Endothelial cell of umbilical vein (primary cell): ENCODE results near the gene PRDM16. TPM values are rescaled to one million over a fixed set of nuclear protein-coding genes. Genes with fewer than 3 reads are reported as not detected.

Source experiments
- BruUV-seq: library from RNA; stranded (reverse); fragments of 400-500 nt; replicated peaks from 2 replicates; lab custom pipeline; 2021; lab: Mats Ljungman, UMichigan
- CTCF ChIA-PET: fragments of 300-600, 350-600 bp; sonication (Branson Sonifier 250); formaldehyde crosslinking; loops from one replicate; lab custom pipeline; 2021; ENCODE audit warnings: antibody characterized with exemption, inconsistent platforms; lab: Charles Lee
- POLR2A ChIA-PET: fragments of 300-600, 350-600 bp; sonication (Branson Sonifier 250); formaldehyde crosslinking; loops from one replicate; lab custom pipeline; 2021; ENCODE audit warnings: antibody characterized with exemption, inconsistent platforms; lab: Charles Lee
- DNase-seq: peaks from one replicate; pipeline ENCODE4 v3.0.0-alpha.2; 2011; ENCODE audit warnings: low read depth, low spot score
- FAIRE-seq: peaks from 2 replicates; lab custom pipeline; 2011; peaks lifted over from hg19 to GRCh38; lab: Jason Lieb, UNC
- H2AFZ ChIP-seq: 2 replicates; pipeline ENCODE4 v1.6.0; 2012; ENCODE audit warnings: low read depth, low read length, control low read depth, inconsistent platforms
- H3K27ac ChIP-seq: 2 replicates; pipeline ENCODE4 v1.5.1; 2011; ENCODE audit warnings: low read depth, mild to moderate bottlenecking, control low read depth, low read length, moderate library complexity; ENCODE audit not compliant: insufficient read depth
- H3K27me3 ChIP-seq, 2 experiments: 2 replicates each; pipeline versions ENCODE4 v1.6.0 to v1.6.1; 2011; ENCODE audit warnings: low read length in 2 of 2, mixed read lengths in 1 of 2; ENCODE audit not compliant: control insufficient read depth in 2 of 2, insufficient read depth in 2 of 2
- H3K36me3 ChIP-seq, 2 experiments: 2 replicates in 1 of 2; 3 replicates in 1 of 2; pipeline ENCODE4 v1.5.1; 2011; ENCODE audit warnings: low read length in 2 of 2, mild to moderate bottlenecking in 1 of 2, moderate library complexity in 1 of 2; ENCODE audit not compliant: control insufficient read depth in 2 of 2, insufficient read depth in 2 of 2; ENCODE audit errors: extremely low read depth in 1 of 2
- H3K4me1 ChIP-seq: 3 replicates; pipeline ENCODE4 v1.5.1; 2011; ENCODE audit warnings: mild to moderate bottlenecking, low read length; ENCODE audit not compliant: control insufficient read depth, insufficient read depth; ENCODE audit errors: extremely low read depth
- H3K4me2 ChIP-seq: 2 replicates; pipeline ENCODE4 v1.6.1; 2011; ENCODE audit warnings: low read length, control low read depth, mixed read lengths; ENCODE audit not compliant: insufficient read depth
- H3K4me3 ChIP-seq, 3 experiments: fragments of 200-600 bp in 1 of 3; sonication (generic), shearing (Covaris generic) in 1 of 3; replicated peaks in 1 of 3; 2 replicates each; pipeline ENCODE4 v1.5.1; 2011 to 2016; ENCODE audit warnings: control low read depth in 3 of 3, low read length in 3 of 3, mild to moderate bottlenecking in 2 of 3, inconsistent platforms in 1 of 3, low read depth in 1 of 3, moderate library complexity in 1 of 3; ENCODE audit not compliant: insufficient read depth in 1 of 3
- H3K79me2 ChIP-seq: 2 replicates; pipeline ENCODE4 v1.6.0; 2012; ENCODE audit warnings: low read length, inconsistent platforms; ENCODE audit not compliant: control insufficient read depth, insufficient read depth
- H3K9ac ChIP-seq: replicated peaks from 2 replicates; pipeline ENCODE3; 2011; ENCODE audit warnings: low read length, control low read depth; ENCODE audit not compliant: insufficient read depth; ENCODE audit errors: extremely low read depth
- H3K9me1 ChIP-seq: replicated peaks from 3 replicates; pipeline ENCODE4 v1.6.0; 2011; ENCODE audit warnings: mild to moderate bottlenecking, low read length; ENCODE audit not compliant: control insufficient read depth, insufficient read depth; ENCODE audit errors: extremely low read depth
- H3K9me3 ChIP-seq: replicated peaks from 2 replicates; pipeline ENCODE4 v1.5.1; 2012; ENCODE audit warnings: low read length, inconsistent platforms; ENCODE audit not compliant: control insufficient read depth, insufficient read depth
- H4K20me1 ChIP-seq: replicated peaks from 2 replicates; pipeline ENCODE3; 2011; ENCODE audit warnings: mild to moderate bottlenecking, low read length; ENCODE audit not compliant: control insufficient read depth, insufficient read depth; ENCODE audit errors: extremely low read depth
- CTCF ChIP-seq, 2 donors: IDR thresholded peaks; 1 replicate in 1 of 2; 2 replicates in 1 of 2; pipeline ENCODE4 v1.5.1; 2011; ENCODE audit warnings: low read length in 2 of 2, mild to moderate bottlenecking in 2 of 2, moderate library complexity in 2 of 2, control low read depth in 1 of 2, inconsistent platforms in 1 of 2, low read depth in 1 of 2; ENCODE audit not compliant: insufficient read depth in 1 of 2; ENCODE audit errors: extremely low read depth in 1 of 2
- EZH2 ChIP-seq: IDR thresholded peaks from 2 replicates; pipeline ENCODE4 v1.6.1; 2012; ENCODE audit warnings: borderline replicate concordance, low read depth, mild to moderate bottlenecking, moderate library complexity, low read length, inconsistent platforms; ENCODE audit not compliant: severe bottlenecking
- FOS ChIP-seq: IDR thresholded peaks from 2 replicates; pipeline ENCODE4 v1.6.1; 2011; ENCODE audit warnings: mild to moderate bottlenecking, low read length, moderate library complexity, borderline replicate concordance; ENCODE audit not compliant: insufficient read depth
- GATA2 ChIP-seq: IDR thresholded peaks from 2 replicates; pipeline ENCODE4 v1.7.0; 2011; ENCODE audit warnings: low read depth, mild to moderate bottlenecking, moderate library complexity, mixed read lengths, low read length; ENCODE audit not compliant: insufficient read length, insufficient read depth
- JUN ChIP-seq: IDR thresholded peaks from 2 replicates; pipeline ENCODE4 v1.6.1; 2011; ENCODE audit warnings: borderline replicate concordance, low read depth; ENCODE audit not compliant: insufficient read length, insufficient read depth
- MAX ChIP-seq: IDR thresholded peaks from 2 replicates; pipeline ENCODE4 v1.6.1; 2011; ENCODE audit not compliant: insufficient read depth, insufficient read length
- MYC ChIP-seq: IDR thresholded peaks from one replicate; pipeline ENCODE4 v1.6.1; 2011; ENCODE audit warnings: mild to moderate bottlenecking, low read depth, low read length
- POLR2A ChIP-seq: IDR thresholded peaks from 2 replicates; pipeline ENCODE4 v1.6.1; 2012; ENCODE audit warnings: low read depth, mild to moderate bottlenecking, control low read depth, low read length
- POLR2AphosphoS5 ChIP-seq: IDR thresholded peaks from 2 replicates; pipeline ENCODE4 v1.6.1; 2012; ENCODE audit warnings: low read depth, mild to moderate bottlenecking, control low read depth, low read length, moderate library complexity; ENCODE audit not compliant: insufficient read depth
- dilution Hi-C: fragments of 300-500 bp; cut with MboI; formaldehyde crosslinking; loops from one replicate; pipeline ENCODE4 v1.15.0; 2019; ENCODE audit warnings: low sequenced_read_pairs; ENCODE audit not compliant: extremely low pct_ligation_motif_present
- intact Hi-C: fragments of 100-400 bp; cut with micrococcal nuclease; formaldehyde crosslinking; loops from one replicate; pipeline ENCODE4 v1.10.0; 2022
- polyA plus RNA-seq, 4 experiments: library from polyadenylated mRNA; depleted of rRNA in 3 of 4; stranded (reverse) in 3 of 4; unstranded in 1 of 4; fragments of >200 nt; gene quantifications; 2 replicates each; pipeline versions ENCODE4 v1.2.1 to v1.2.3, GENCODE V29; 2011 to 2012; ENCODE audit warnings: missing spikeins in 1 of 4
- total RNA-seq: library from RNA; stranded (reverse); gene quantifications from 2 replicates; pipeline ENCODE4 v1.2.3, GENCODE V29; 2021

The PRDM16 gene
- total and polyA plus RNA-seq, 2 donors (not counting 3 experiments of a cell fraction or from before 2014, with no cell fraction given), result not detected

- dilution Hi-C loops, result no loop called here
- H3K79me2 ChIP-seq, result no peaks in the 10 kb centered on the region
- ChIA-PET POLR2A (no interaction called here), CTCF (no interaction called here)
- H3K4me3 ChIP-seq, result no peak overlapping the region
- no peaks in the 10 kb centered on the region for H3K36me3 ChIP-seq
- BruUV-seq, result no TSS peak
- intact Hi-C loops, result no loop called here
- TF ChIP-seq POLR2AphosphoS5 (no peak), MYC (no peak), JUN (no peak), POLR2A (no peak), MAX (no peak), FOS (no peak), GATA2 (no peak), CTCF (IDR thresholded peaks at IDR 0.05; ENCODE audit: extremely low read depth in 1 of 2, insufficient read depth in 1 of 2, low read depth in 1 of 2, low read length in 2 of 2) (no peak), EZH2 (no peak)
- DNase-seq (no peak), FAIRE-seq (no peak)
- no peak overlapping the region for H3K4me2 ChIP-seq
- no peak overlapping the region for H2AFZ ChIP-seq
- no peaks in the 10 kb centered on the region for H3K27me3 ChIP-seq
- H3K9me1 ChIP-seq, result no peaks in the 10 kb centered on the region
- no peak overlapping the region for H3K27ac ChIP-seq
- H3K9ac ChIP-seq, result no peak overlapping the region
- H4K20me1 ChIP-seq, result no peaks in the 10 kb centered on the region
- no peaks in the 10 kb centered on the region for H3K9me3 ChIP-seq
- no peaks in the 10 kb centered on the region for H3K4me1 ChIP-seq
Measured at GRCh38 chr1:3212453-3213355, 143.7 kb downstream of the PRDM16 start.
